IMR-90 (cell line): Measurements from ENCODE around the gene EIF4EBP2.

Source experiments
- CEBPB ChIP-seq: IDR thresholded peaks from 2 replicates; pipeline ENCODE4 v1.6.1; 2012; ENCODE audit warnings: low read depth, low read length, improper control_type of control experiment
- CHD1 ChIP-seq: IDR thresholded peaks from 2 replicates; pipeline ENCODE4 v1.6.1; 2012; ENCODE audit warnings: low read depth, low read length, improper control_type of control experiment
- CTCF ChIP-seq: conservative IDR thresholded peaks from 2 replicates; pipeline ENCODE4 v1.5.1; 2012; ENCODE audit warnings: mild to moderate bottlenecking, low read depth, low read length, improper control_type of control experiment
- MXI1 ChIP-seq: IDR thresholded peaks from 2 replicates; pipeline ENCODE4 v1.6.1; 2012; ENCODE audit warnings: low read depth, mild to moderate bottlenecking, low read length, moderate library complexity, borderline replicate concordance
- NFE2L2 ChIP-seq: fragments of 150-350 bp; IDR thresholded peaks from 2 replicates; pipeline ENCODE4 v1.6.1; 2016; ENCODE audit warnings: low read depth, mild to moderate bottlenecking, low read length
- POLR2A ChIP-seq: IDR thresholded peaks from 2 replicates; pipeline ENCODE4 v1.6.1; 2012; ENCODE audit warnings: mild to moderate bottlenecking, low read depth, low read length
- SMC3 ChIP-seq: fragments of 150-350 bp; IDR thresholded peaks from 2 replicates; pipeline ENCODE4 v1.6.1; 2016; ENCODE audit warnings: low read depth, mild to moderate bottlenecking, antibody characterized with exemption, low read length, moderate library complexity
- USF2 ChIP-seq: fragments of 150-350 bp; IDR thresholded peaks from 2 replicates; pipeline ENCODE4 v1.6.1; 2017; ENCODE audit warnings: mild to moderate bottlenecking, antibody characterized with exemption, low read length, low read depth

- TF ChIP-seq CTCF (no peak), SMC3 (no peak), CHD1 (no peak), POLR2A (no peak), USF2 (no peak), MXI1 (no peak), NFE2L2 (no peak), CEBPB (no peak)
Measured at GRCh38 chr10:70399177-70399576, 4.8 kb upstream of the EIF4EBP2 start.
